ENCODE data around the gene FKBP2.

DNA sequence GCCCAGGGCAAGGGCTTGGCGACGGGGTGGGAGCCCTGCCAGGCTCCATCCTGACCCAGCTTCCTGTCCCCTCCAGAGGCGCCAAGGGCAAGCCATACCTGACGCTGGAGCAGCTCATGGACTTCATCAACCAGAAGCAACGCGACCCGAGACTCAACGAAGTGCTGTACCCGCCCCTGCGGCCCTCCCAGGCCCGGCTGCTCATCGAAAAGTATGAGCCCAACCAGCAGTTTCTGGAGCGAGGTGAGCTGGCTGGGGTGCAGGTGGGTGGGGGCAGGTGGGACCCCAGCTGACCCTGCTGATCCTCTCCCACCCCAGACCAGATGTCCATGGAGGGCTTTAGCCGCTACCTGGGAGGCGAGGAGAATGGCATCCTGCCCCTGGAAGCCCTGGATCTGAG lies 15.4 kb downstream of the FKBP2 start:
- TF ChIP-seq, protein P1, sequence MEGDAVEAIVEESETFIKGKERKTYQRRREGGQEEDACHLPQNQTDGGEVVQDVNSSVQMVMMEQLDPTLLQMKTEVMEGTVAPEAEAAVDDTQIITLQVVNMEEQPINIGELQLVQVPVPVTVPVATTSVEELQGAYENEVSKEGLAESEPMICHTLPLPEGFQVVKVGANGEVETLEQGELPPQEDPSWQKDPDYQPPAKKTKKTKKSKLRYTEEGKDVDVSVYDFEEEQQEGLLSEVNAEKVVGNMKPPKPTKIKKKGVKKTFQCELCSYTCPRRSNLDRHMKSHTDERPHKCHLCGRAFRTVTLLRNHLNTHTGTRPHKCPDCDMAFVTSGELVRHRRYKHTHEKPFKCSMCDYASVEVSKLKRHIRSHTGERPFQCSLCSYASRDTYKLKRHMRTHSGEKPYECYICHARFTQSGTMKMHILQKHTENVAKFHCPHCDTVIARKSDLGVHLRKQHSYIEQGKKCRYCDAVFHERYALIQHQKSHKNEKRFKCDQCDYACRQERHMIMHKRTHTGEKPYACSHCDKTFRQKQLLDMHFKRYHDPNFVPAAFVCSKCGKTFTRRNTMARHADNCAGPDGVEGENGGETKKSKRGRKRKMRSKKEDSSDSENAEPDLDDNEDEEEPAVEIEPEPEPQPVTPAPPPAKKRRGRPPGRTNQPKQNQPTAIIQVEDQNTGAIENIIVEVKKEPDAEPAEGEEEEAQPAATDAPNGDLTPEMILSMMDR (IDR thresholded peaks at IDR 0.05; ENCODE audit: insufficient read depth, low read length) = no peak
- TF ChIP-seq, protein P2, sequence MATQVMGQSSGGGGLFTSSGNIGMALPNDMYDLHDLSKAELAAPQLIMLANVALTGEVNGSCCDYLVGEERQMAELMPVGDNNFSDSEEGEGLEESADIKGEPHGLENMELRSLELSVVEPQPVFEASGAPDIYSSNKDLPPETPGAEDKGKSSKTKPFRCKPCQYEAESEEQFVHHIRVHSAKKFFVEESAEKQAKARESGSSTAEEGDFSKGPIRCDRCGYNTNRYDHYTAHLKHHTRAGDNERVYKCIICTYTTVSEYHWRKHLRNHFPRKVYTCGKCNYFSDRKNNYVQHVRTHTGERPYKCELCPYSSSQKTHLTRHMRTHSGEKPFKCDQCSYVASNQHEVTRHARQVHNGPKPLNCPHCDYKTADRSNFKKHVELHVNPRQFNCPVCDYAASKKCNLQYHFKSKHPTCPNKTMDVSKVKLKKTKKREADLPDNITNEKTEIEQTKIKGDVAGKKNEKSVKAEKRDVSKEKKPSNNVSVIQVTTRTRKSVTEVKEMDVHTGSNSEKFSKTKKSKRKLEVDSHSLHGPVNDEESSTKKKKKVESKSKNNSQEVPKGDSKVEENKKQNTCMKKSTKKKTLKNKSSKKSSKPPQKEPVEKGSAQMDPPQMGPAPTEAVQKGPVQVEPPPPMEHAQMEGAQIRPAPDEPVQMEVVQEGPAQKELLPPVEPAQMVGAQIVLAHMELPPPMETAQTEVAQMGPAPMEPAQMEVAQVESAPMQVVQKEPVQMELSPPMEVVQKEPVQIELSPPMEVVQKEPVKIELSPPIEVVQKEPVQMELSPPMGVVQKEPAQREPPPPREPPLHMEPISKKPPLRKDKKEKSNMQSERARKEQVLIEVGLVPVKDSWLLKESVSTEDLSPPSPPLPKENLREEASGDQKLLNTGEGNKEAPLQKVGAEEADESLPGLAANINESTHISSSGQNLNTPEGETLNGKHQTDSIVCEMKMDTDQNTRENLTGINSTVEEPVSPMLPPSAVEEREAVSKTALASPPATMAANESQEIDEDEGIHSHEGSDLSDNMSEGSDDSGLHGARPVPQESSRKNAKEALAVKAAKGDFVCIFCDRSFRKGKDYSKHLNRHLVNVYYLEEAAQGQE (IDR thresholded peaks at IDR 0.05; ENCODE audit: insufficient replicate concordance, low read depth) = no peak
- TF ChIP-seq POLR2AphosphoS5 (IDR thresholded peaks at IDR 0.05; ENCODE audit: low read depth) (no peak), GABPA (IDR thresholded peaks at IDR 0.05; ENCODE audit: low read depth) (no peak)
